ENCODE results near the gene SHMT2.

DNA sequence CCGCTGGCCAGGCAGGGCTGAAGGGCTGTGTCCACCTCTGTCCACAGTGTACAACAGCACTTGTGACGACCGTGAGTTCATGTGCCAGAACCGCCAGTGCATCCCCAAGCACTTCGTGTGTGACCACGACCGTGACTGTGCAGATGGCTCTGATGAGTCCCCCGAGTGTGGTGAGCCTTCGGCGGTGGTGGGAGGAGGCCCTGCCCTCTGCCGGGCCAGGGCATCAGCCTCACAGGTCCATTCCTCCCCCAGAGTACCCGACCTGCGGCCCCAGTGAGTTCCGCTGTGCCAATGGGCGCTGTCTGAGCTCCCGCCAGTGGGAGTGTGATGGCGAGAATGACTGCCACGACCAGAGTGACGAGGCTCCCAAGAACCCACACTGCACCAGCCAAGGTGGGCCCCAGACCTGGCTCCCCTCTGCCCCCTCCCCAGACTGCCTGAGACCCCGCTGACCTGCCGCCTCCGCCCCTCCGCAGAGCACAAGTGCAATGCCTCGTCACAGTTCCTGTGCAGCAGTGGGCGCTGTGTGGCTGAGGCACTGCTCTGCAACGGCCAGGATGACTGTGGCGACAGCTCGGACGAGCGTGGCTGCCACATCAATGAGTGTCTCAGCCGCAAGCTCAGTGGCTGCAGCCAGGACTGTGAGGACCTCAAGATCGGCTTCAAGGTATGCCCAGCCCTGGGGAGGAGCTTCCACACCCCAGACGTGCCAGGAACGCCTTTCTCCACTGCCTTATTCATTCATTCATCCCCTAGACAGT is 33.7 kb upstream of the SHMT2 start:
- TF ChIP-seq EZH2 (IDR thresholded peaks at IDR 0.05; ENCODE audit: borderline replicate concordance, low read length), result no peak
- no peak for TF ChIP-seq CTCF (conservative IDR thresholded peaks at IDR 0.05 in 1 of 2, IDR thresholded peaks at IDR 0.05 in 1 of 2; ENCODE audit: extremely low read depth in 1 of 2, insufficient read depth in 1 of 2, low read depth in 1 of 2, low read length in 2 of 2)
